ENCODE data around the gene NEU4.

GRCh38 chr2:241827394-241827793 is 18.4 kb downstream of the NEU4 start:
- TF ChIP-seq EZH2 (IDR thresholded peaks at IDR 0.05; ENCODE audit: insufficient read depth, low read length) = no peak
- no peak for TF ChIP-seq CTCF (IDR thresholded peaks at IDR 0.05; ENCODE audit: insufficient read depth, low read depth, low read length)

Data from astrocyte (in vitro differentiated cells and primary cell).